Osteoblast (primary cell): ENCODE measurements around the gene GH2. TPM values are rescaled to one million over a fixed set of nuclear protein-coding genes. Genes with fewer than 3 reads are reported as not detected.
"Not testable (repeated sequence)": the region's sequence is repeated elsewhere in the genome, so short reads cannot be mapped to it uniquely, and the experiment has no call there.

ENCODE experiments used
- DNase-seq: peaks from one replicate; pipeline ENCODE4 v3.0.0; 2011; ENCODE audit warnings: low spot score, mixed read lengths; ENCODE audit not compliant: insufficient read length; ENCODE audit errors: missing footprints
- H2AFZ ChIP-seq: 2 replicates; pipeline ENCODE4 v1.6.0; 2011; ENCODE audit warnings: mild to moderate bottlenecking, low read length
- H3K27ac ChIP-seq: 2 replicates; pipeline ENCODE4 v1.5.1; 2011; ENCODE audit warnings: mild to moderate bottlenecking, low read depth, low read length, moderate library complexity
- H3K27me3 ChIP-seq: 2 replicates; pipeline ENCODE4 v1.6.0; 2012; ENCODE audit warnings: mild to moderate bottlenecking, control low read depth, inconsistent platforms, low read length, moderate library complexity; ENCODE audit not compliant: insufficient read depth
- H3K36me3 ChIP-seq: 2 replicates; pipeline ENCODE4 v1.5.1; 2011; ENCODE audit warnings: mild to moderate bottlenecking, low read length, control low read depth, moderate library complexity; ENCODE audit not compliant: insufficient read depth
- H3K4me1 ChIP-seq: 2 replicates; pipeline ENCODE4 v1.5.1; 2011; ENCODE audit warnings: mild to moderate bottlenecking, low read length, control low read depth, moderate library complexity; ENCODE audit not compliant: insufficient read depth
- H3K4me2 ChIP-seq: 2 replicates; pipeline ENCODE4 v1.6.0; 2011; ENCODE audit warnings: mild to moderate bottlenecking, low read length; ENCODE audit not compliant: insufficient read depth
- H3K4me3 ChIP-seq: fragments of 200-600 bp; sonication (generic); 3 replicates; pipeline ENCODE4 v1.5.1; 2012; ENCODE audit warnings: mild to moderate bottlenecking, low read length, inconsistent platforms; ENCODE audit not compliant: insufficient read depth
- H3K79me2 ChIP-seq: 2 replicates; pipeline ENCODE4 v1.6.0; 2012; ENCODE audit warnings: mild to moderate bottlenecking, low read length, control low read depth, inconsistent platforms; ENCODE audit not compliant: insufficient read depth
- H3K9me3 ChIP-seq: 2 replicates; pipeline ENCODE4 v1.5.1; 2011; ENCODE audit warnings: low read depth, low read length, control low read depth
- H4K20me1 ChIP-seq: 2 replicates; pipeline ENCODE4 v1.6.0; 2012; ENCODE audit warnings: mild to moderate bottlenecking, low read length, control low read depth; ENCODE audit not compliant: insufficient read depth
- CTCF ChIP-seq: IDR thresholded peaks from 2 replicates; pipeline ENCODE4 v1.5.1; 2011; ENCODE audit warnings: mild to moderate bottlenecking, low read depth, low read length, moderate library complexity; ENCODE audit errors: extremely low read depth
- total RNA-seq: library from RNA; depleted of rRNA; stranded (reverse); fragments of >200 nt; gene quantifications from 2 replicates; pipeline ENCODE4 v1.2.3, GENCODE V29; 2012

Gene GH2
- total RNA-seq, 1 donor, result not detected

- no peak overlapping the region for H3K4me3 ChIP-seq
- H2AFZ ChIP-seq, result no peak overlapping the region
- no peaks in the 10 kb centered on the region for H3K79me2 ChIP-seq
- no peaks in the 10 kb centered on the region for H3K36me3 ChIP-seq
- no peaks in the 10 kb centered on the region for H3K4me1 ChIP-seq
- TF ChIP-seq CTCF, result no peak
- no peak overlapping the region for H3K4me2 ChIP-seq
- H3K9me3 ChIP-seq, result no peaks in the 10 kb centered on the region
- no peak overlapping the region for H3K27ac ChIP-seq
- no peaks in the 10 kb centered on the region for H4K20me1 ChIP-seq
- no peaks in the 10 kb centered on the region for H3K27me3 ChIP-seq
- DNase-seq, result peak; percentile 73
These were observed 43.9 kb upstream of the GH2 start for GRCh38 chr17:63925615-63926014.

- H3K4me1 ChIP-seq, DNase-seq, H3K27me3 ChIP-seq, H3K79me2 ChIP-seq, H3K4me3 ChIP-seq, H3K9me3 ChIP-seq, H2AFZ ChIP-seq, H3K36me3 ChIP-seq, H3K27ac ChIP-seq, H4K20me1 ChIP-seq, H3K4me2 ChIP-seq: not testable (repeated sequence)
These were observed 40.7 kb upstream of the GH2 start for GRCh38 chr17:63922402-63922801.

GRCh38 chr17:63920779-63921178, 39.0 kb upstream of the GH2 start:
- H3K4me1 ChIP-seq, H2AFZ ChIP-seq, H4K20me1 ChIP-seq, H3K27me3 ChIP-seq, H3K27ac ChIP-seq, H3K4me2 ChIP-seq, H3K36me3 ChIP-seq, H3K9me3 ChIP-seq, DNase-seq, H3K79me2 ChIP-seq, H3K4me3 ChIP-seq: not testable (repeated sequence)

GRCh38 chr17:63920050-63920449, 38.3 kb upstream of the GH2 start:
- H3K79me2 ChIP-seq, H4K20me1 ChIP-seq, H2AFZ ChIP-seq, H3K4me1 ChIP-seq, DNase-seq, H3K4me3 ChIP-seq, H3K4me2 ChIP-seq, H3K36me3 ChIP-seq, H3K27ac ChIP-seq, H3K9me3 ChIP-seq: not testable (repeated sequence)
- peaks cover 11% of the 10 kb centered on the region for H3K27me3 ChIP-seq

GRCh38 chr17:63919311-63919723, 37.6 kb upstream of the GH2 start:
- no peak overlapping the region for H3K4me3 ChIP-seq
- H4K20me1 ChIP-seq, result no peaks in the 10 kb centered on the region
- DNase-seq, result peak; percentile 96
- peaks cover 11% of the 10 kb centered on the region for H3K27me3 ChIP-seq
- H3K9me3 ChIP-seq, result no peaks in the 10 kb centered on the region
- no peak overlapping the region for H2AFZ ChIP-seq
- H3K79me2 ChIP-seq, result no peaks in the 10 kb centered on the region
- no peak overlapping the region for H3K4me2 ChIP-seq
- H3K27ac ChIP-seq, result no peak overlapping the region
- H3K36me3 ChIP-seq, result no peaks in the 10 kb centered on the region
- H3K4me1 ChIP-seq, result no peaks in the 10 kb centered on the region
- peak; percentile 88 for TF ChIP-seq CTCF

- not testable (repeated sequence) for H3K4me3 ChIP-seq, H3K4me1 ChIP-seq, H2AFZ ChIP-seq, H3K27ac ChIP-seq, H3K9me3 ChIP-seq, H4K20me1 ChIP-seq, H3K36me3 ChIP-seq, H3K79me2 ChIP-seq, H3K4me2 ChIP-seq, DNase-seq
- H3K27me3 ChIP-seq, result peaks cover 11% of the 10 kb centered on the region
These were observed 37.1 kb upstream of the GH2 start, which contains the start of gene GH1 for GRCh38 chr17:63918789-63919305. GH1 (minus strand) TSS chr17:63918839; CDS start chr17:63918776, 63 bp downstream.
